Measurements from ENCODE around the gene DNAH2. TPM values are rescaled to one million over a fixed set of nuclear protein-coding genes. Genes with fewer than 3 reads are reported as not detected.
A peak's percentile ranks its signal among the peaks of the same experiment; 100 is the strongest.

DNAH2 gene
- total and polyA plus RNA-seq, 2 of the 13 experiments (the other 11 are each of a cell fraction or from before 2014, with no cell fraction given): not detected

DNA sequence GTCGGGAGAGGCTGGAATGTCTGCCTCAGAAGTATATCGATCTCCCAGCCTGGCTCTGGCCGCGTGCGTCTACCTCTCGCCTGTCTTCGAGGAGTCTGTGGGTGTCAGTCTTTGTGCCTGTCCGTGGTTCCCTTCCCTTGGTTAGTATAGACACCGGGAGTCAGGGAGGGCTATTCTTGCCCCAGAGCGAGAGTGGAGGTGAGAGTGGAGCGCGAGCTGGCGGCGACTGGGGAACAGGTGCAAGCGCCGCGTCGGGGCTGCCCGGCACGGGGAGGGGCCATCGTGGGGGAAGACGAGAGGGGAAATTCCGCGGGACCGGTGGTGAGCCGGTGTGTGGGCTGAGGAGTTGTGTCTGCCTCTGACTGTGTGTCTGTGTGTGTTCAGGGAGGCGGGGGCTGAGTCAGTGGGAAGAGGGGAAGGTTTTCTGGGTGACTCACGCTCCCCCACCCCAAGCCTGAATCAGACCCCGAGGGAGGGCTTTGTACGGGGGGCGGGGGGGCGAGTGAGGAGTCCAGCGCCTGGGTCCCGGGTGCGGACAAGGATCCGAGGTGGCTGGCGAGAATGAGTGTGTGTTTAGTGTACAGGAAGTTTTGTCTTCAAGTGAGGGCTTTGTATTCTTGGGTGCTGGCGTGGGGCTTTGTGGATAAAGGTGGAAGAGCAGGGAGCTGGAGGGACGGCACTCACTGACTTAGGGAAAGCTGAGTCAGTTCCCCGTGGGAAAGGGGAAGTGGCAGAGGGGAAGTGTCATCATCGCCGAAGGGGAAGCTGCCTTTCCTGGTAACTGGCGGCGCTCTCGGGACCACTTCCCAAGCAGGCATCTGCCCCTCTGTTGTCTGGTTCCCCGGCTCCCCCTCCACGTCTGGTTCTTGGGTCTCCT is 125.1 kb downstream of the DNAH2 start (continued):
- TF ChIP-seq ZSCAN22 (CRISPR knock-in tag; IDR thresholded peaks at IDR 0.05) (no peak), MATR3 (CRISPR knock-in tag; IDR thresholded peaks at IDR 0.05) (no peak), NFKB2 (CRISPR knock-in tag; IDR thresholded peaks at IDR 0.05; ENCODE audit: borderline replicate concordance) (0 out of 2 replicates have a peak, but pooled peaks have one; percentile 16), MYPOP (CRISPR knock-in tag; IDR thresholded peaks at IDR 0.05) (peak; percentile 54; the same call in 1 of the 2 replicates), HMGXB4 (CRISPR knock-in tag; IDR thresholded peaks at IDR 0.05; ENCODE audit: borderline replicate concordance in 1 of 2, low read depth in 1 of 2) (peak in 1 of 2 experiments; percentile 49; a peak in 1 of 4 replicates), ZSCAN20 (CRISPR knock-in tag; IDR thresholded peaks at IDR 0.05; ENCODE audit: borderline replicate concordance) (no peak), ZNF598 (CRISPR knock-in tag; IDR thresholded peaks at IDR 0.05; ENCODE audit: borderline replicate concordance) (no peak), ZNF432 (CRISPR knock-in tag; IDR thresholded peaks at IDR 0.05; ENCODE audit: borderline replicate concordance) (no peak), MYC (CRISPR knock-in tag; IDR thresholded peaks at IDR 0.05; ENCODE audit: borderline replicate concordance) (no peak; the same call in 1 of the 2 replicates), ZC3H4 (CRISPR knock-in tag; IDR thresholded peaks at IDR 0.05; ENCODE audit: borderline replicate concordance) (no peak; the same call in 1 of the 2 replicates)
- TF ChIP-seq, protein P1, sequence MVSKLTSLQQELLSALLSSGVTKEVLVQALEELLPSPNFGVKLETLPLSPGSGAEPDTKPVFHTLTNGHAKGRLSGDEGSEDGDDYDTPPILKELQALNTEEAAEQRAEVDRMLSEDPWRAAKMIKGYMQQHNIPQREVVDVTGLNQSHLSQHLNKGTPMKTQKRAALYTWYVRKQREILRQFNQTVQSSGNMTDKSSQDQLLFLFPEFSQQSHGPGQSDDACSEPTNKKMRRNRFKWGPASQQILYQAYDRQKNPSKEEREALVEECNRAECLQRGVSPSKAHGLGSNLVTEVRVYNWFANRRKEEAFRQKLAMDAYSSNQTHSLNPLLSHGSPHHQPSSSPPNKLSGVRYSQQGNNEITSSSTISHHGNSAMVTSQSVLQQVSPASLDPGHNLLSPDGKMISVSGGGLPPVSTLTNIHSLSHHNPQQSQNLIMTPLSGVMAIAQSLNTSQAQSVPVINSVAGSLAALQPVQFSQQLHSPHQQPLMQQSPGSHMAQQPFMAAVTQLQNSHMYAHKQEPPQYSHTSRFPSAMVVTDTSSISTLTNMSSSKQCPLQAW (CRISPR knock-in tag; IDR thresholded peaks at IDR 0.05): no peak
- TF ChIP-seq, protein P2, sequence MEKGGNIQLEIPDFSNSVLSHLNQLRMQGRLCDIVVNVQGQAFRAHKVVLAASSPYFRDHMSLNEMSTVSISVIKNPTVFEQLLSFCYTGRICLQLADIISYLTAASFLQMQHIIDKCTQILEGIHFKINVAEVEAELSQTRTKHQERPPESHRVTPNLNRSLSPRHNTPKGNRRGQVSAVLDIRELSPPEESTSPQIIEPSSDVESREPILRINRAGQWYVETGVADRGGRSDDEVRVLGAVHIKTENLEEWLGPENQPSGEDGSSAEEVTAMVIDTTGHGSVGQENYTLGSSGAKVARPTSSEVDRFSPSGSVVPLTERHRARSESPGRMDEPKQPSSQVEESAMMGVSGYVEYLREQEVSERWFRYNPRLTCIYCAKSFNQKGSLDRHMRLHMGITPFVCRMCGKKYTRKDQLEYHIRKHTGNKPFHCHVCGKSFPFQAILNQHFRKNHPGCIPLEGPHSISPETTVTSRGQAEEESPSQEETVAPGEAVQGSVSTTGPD (CRISPR knock-in tag; IDR thresholded peaks at IDR 0.05): 0 out of 2 replicates have a peak, but pooled peaks have one; percentile 10
- TF ChIP-seq, protein P3, sequence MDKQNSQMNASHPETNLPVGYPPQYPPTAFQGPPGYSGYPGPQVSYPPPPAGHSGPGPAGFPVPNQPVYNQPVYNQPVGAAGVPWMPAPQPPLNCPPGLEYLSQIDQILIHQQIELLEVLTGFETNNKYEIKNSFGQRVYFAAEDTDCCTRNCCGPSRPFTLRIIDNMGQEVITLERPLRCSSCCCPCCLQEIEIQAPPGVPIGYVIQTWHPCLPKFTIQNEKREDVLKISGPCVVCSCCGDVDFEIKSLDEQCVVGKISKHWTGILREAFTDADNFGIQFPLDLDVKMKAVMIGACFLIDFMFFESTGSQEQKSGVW (CRISPR knock-in tag; IDR thresholded peaks at IDR 0.05; ENCODE audit: borderline replicate concordance): no peak
- TF ChIP-seq, protein P4, sequence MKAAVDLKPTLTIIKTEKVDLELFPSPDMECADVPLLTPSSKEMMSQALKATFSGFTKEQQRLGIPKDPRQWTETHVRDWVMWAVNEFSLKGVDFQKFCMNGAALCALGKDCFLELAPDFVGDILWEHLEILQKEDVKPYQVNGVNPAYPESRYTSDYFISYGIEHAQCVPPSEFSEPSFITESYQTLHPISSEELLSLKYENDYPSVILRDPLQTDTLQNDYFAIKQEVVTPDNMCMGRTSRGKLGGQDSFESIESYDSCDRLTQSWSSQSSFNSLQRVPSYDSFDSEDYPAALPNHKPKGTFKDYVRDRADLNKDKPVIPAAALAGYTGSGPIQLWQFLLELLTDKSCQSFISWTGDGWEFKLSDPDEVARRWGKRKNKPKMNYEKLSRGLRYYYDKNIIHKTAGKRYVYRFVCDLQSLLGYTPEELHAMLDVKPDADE (CRISPR knock-in tag; IDR thresholded peaks at IDR 0.05): 0 out of 2 replicates have a peak, but pooled peaks have one; percentile 42
